AG04449 (cell line): ENCODE measurements around the gene CCDC85C.

Experiments
- CTCF ChIA-PET: fragments of 350-600 bp; formaldehyde crosslinking; extraction: SDS; loops from one replicate; lab custom pipeline; 2021; ENCODE audit warnings: antibody characterized with exemption; lab: Yijun Ruan, JAX
- POLR2A ChIA-PET: fragments of 400-600, 350-600 bp; formaldehyde crosslinking; extraction: SDS; loops from one replicate; lab custom pipeline; 2020; ENCODE audit warnings: antibody characterized with exemption, inconsistent platforms; lab: Yijun Ruan, JAX
- DNase-seq: peaks from one replicate; pipeline ENCODE4 v3.0.0-alpha.2; 2010; ENCODE audit warnings: low read depth, low spot score
- H3K4me3 ChIP-seq: 2 replicates; pipeline ENCODE4 v1.5.1; 2011; ENCODE audit warnings: low read depth, mild to moderate bottlenecking, control low read depth, low read length
- CTCF ChIP-seq: IDR thresholded peaks from one replicate; pipeline ENCODE4 v1.5.1; 2011; ENCODE audit warnings: mild to moderate bottlenecking, moderate library complexity, low read length, control low read depth, inconsistent platforms; ENCODE audit not compliant: insufficient read depth; ENCODE audit errors: missing control alignments

The CCDC85C gene

GRCh38 chr14:99578541-99579101 is 25.4 kb downstream of the CCDC85C start:
- TF ChIP-seq CTCF: no peak
- no peak for DNase-seq
- CTCF ChIA-PET: no interaction called here
- H3K4me3 ChIP-seq: no peak overlapping the region
- POLR2A ChIA-PET: interaction anchor here (1.8 kb wide), 1 partner anchor 25 kb away, joined by 7 read pairs; the partner anchor contains the start of gene CCDC85C

- no peak for TF ChIP-seq CTCF
- DNase-seq: no peak
- H3K4me3 ChIP-seq: no peak overlapping the region
- CTCF ChIA-PET: interaction anchor here (1.1 to 2.2 kb wide), 3 partner anchors 11 to 29 kb away, joined by 4 to 7 read pairs (median 5); no protein-coding TSS in a partner anchor
- POLR2A ChIA-PET: interaction anchor here (1.7 kb wide), 1 partner anchor 46 kb away, joined by 4 read pairs; no protein-coding TSS in a partner anchor
These were observed 27.0 kb downstream of the CCDC85C start for GRCh38 chr14:99576761-99577705.

GRCh38 chr14:99576304-99576703 is 27.7 kb downstream of the CCDC85C start:
- DNase-seq: no peak
- ChIA-PET POLR2A (interaction anchor here (1.7 kb wide), 1 partner anchor 47 kb away, joined by 4 read pairs; no protein-coding TSS in a partner anchor), CTCF (interaction anchor here (0.7 to 3.3 kb wide), 9 partner anchors 12 to 53 kb away, joined by 3 to 10 read pairs (median 5); no protein-coding TSS in a partner anchor)
- H3K4me3 ChIP-seq: no peak overlapping the region
- no peak for TF ChIP-seq CTCF

- ChIA-PET POLR2A (interaction anchor here (0.8 to 1.7 kb wide), 4 partner anchors 30 to 48 kb away, joined by 3 to 4 read pairs (median 4); no protein-coding TSS in a partner anchor), CTCF (interaction anchor here (0.7 to 3.3 kb wide), 15 partner anchors 11 to 618 kb away, joined by 3 to 10 read pairs (median 4); no protein-coding TSS in a partner anchor)
These were observed 28.7 kb downstream of the CCDC85C start for GRCh38 chr14:99575043-99576023.

More at GRCh38 chr14:99575043-99576023, 28.7 kb downstream of the CCDC85C start:
- DNase-seq: no peak
- H3K4me3 ChIP-seq: no peak overlapping the region
- peak; percentile 30 for TF ChIP-seq CTCF
